ENCODE measurements around the gene FXYD6.

FXYD6 gene

DNA sequence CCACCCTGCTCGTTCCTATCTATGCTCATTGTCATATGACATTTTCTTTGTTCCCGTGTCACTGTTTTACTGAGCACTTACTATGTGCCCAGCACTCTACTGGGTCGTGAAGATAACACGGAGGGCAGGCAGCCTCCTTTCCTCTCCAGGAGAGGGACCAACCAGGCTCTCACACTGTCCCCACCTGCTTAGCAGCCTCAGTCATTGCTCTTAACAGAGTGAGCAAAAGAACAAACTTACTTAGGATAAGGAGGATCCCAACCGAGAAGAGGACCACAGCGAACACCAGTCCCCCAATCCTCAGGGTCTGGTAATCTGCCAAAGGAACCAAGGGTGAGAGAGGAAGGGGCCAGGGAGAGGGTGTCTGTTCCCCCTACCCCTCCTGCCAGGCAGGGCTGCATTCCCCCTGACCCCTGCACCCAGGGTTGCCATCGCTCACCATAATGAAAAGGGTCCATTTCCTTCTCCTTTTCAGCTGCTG is 34.9 kb downstream of the FXYD6 start:
- no peak for DNase-seq

DNA sequence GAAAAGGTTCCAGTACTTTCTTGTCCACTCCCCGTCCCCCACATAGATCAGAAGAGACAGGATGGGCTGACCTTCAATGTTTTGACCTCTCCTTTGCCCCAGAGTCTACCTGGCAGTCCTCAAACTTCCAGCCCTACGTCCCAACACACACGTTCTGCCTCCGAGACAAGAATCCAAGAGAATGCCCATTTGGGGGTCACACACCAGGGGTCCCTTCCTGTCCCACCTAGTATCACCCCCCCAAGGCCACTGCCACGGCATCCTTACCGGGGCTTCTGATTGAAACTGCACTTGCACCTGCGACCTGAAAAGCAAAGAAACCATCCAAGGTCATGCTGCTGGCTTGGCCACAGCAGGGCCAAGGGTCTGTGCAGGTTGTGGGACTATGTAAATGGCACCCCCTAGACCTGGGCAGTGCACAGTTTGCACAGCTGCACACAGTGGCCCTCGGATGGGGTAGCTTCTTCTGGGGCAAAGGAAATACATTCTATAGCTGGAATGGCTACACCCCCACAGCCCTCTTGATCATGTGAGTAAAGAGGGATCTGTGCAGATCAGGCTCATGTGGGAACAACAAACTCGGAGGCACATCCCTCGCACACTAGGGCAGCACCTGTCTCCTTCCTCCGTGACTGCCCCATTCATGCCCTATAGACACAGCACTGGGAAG is 35.4 kb downstream of the FXYD6 start:
- no peak for DNase-seq

DNA sequence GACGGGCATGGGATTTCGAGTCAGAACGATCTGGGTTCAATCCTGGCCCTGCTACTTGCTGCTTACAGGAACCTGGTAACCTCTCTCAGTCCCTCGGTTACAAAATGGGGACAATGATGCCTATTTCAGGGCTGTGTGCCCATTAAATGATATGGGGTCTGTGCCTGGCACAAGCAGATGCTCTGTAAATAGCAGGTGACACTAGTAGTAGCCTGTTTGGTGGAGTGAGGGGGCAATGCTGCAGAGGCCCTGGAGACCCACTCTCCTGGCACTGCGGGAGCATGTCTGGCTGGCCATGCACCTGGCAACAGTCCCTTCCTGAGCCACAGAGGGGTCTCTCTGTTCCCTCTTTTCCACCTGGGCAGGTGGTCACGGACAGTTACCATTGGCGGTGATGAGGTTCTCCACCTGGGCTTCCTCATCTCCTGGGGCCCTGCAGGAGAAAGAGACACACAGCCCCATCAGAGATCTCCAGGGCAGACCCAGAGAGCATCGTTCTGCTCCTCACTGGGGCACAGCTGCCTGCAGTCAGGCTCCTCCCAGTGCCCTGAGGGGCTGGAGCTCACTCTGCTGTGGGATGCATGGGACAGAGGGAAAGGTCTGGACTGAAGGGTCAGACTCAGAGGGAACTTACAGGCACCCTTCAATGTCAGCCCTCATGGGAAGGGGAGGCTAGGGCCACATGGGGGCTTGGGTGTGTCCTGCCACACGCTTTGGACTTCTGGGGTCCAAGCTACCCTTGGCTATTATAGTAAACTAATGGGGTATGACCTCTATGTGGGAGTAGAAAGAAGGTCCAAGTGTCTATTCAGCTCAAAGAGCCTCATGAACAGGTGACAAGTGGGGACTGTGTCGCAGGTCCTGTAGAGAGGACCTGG is 36.3 kb downstream of the FXYD6 start:
- no peak for DNase-seq

DNA sequence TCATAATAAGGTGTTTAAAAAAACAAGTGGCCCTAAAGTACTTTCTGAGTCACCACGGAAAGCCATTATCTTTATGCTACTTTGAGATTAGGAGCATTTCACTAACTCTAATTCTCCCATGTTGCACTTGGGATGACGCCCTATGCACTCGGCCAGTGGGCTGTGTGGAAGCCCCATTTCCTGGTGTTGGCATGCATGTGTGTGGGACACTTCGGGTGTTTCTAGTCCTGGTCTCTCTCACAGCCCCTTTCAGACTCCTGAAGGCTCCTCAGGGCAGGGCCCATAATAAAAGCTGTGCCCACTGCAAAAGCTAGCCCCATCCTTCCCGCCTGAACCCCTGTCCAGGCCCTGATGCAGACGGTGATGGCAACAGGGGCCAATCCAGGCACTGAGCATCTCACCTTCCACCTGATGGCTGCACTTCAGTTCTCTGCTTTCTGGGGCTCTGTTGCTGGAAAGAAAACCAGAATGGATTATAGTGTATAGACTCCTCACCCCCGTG is 37.0 kb downstream of the FXYD6 start:
- peak; percentile 18 for DNase-seq

DNA sequence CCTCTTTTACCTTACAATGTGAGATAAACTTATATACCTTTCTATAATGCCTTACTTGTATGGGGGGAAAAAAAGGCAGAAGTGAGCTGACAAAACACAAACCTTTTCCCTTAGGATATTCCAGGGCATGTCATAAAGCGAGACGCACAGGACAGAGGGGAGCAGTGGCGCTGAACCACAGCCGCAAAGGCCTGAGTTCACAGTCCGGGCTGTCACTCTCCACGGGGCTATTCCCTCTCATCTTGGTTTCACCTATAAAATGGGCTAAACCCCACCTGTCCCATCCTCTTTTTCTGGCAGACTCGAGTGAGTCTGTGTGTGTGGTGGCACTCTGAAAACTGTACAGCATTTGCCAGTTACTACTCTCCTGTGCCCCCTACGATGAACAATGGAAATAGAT is 37.6 kb downstream of the FXYD6 start:
- peak; percentile 14 for DNase-seq

DNA sequence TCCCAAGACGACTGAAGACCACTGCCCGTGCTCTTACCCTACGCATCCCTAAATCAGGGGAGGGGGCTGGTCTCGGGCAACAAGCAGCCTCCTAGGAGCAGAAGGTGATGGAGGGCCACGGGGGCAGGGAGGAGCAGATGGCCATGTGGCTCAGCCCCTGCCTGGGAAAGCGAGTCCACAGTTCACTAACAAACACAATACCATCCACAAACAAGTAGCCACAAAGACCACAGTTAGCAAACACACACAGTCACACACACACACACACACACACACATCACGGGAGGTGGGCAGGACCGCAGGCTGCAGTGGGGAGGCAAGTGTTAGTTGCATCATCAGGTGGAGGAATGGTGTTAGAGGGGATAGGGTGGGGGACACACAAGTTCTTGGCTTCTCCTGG is 38.7 kb downstream of the FXYD6 start:
- peak; percentile 20 for DNase-seq

DNA sequence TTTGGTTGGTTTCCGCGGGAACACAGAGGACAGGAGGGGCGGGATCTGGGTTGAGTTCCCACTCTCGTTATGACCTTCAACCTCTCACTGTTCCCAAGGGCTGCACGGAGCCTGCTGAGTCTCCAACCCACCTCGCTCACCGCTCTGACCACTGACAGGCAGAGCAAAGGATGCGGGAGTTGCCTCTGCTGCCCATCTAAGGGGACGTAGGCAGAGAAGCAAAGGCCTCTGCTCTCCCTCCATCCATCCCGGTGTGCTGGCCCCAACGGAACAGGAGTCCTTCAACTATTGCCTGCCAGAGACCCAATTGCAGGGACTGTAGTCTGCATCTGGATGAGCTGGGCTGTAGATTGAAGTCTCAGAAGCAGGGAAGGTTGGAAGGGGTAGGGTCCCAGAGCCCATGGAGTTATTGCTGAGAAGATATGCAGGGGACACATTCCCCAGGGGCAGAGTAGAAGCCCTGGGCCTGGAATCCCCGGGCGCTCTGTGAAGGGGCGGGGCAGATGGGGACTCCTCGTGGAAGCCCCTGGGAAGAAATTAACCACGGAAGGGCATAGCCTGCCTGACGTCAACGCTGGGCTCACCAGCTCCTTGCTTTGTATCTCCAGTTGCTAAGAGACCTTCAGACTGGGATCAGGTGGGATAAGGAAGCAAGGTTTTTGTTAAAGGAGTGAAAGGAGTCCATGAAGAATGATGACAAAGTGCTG is 39.2 kb downstream of the FXYD6 start:
- DNase-seq: peak; percentile 14

DNA sequence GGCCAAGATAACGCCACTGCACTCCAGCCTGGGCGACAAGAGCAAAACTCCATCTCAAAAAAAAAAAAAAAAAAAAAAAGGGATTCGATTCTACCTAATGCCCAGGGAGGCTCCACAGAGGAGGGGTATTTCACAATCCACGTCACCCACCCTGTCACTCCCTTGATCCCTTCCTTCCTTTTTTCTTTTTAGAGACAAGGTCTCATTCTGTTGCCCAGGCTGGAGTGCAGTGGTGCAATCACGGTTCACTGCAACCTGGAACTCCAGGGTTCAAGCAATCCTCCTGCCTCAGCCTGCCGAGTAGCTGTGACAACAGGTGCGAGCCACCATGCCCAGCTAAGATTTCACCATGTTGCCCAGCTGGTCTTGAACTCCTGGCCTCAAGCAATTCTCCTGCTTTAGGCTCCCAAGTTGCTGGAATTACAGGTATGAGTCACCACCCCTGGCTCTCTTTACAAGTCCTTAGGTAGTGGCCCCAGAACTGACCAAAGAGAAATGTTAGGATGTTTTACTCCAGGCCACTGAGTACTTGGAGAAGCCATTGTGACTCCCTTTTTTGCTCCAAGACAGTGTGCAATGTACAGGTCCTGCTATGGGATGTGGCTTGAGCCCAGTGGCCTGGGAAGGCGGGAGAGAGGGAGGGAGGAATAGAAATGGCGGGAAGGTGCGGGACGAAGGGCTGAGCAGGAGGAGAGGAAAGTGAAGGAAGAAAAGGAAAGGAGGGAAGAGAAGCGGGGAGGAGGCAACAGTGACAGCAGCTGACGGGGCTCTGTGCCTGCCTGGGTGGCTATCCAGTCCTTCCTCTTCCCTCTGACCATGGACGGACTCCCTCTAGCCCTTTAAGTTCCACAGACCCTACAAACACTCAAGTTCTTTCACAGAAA is 40.1 kb downstream of the FXYD6 start:
- DNase-seq: no peak

DNA sequence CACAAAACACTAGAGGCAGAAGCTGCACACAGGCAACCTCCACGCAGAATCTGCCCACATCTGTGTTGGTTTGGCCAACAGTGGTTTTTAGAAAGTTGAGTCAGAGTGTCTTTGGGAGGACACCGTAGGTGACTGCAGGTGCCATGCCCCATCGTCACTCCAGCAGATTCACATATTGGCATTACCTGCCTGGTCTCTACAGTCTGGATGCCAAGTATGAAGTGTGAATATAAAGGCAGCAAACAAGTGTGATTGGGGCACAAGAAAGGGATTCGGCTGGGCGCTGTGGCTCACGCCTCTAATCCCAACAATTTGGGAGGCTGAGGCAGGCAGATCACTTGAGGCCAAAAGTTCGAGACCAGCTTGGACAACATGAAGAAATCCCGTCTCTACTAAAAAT is 40.9 kb downstream of the FXYD6 start:
- DNase-seq: peak; percentile 19

DNA sequence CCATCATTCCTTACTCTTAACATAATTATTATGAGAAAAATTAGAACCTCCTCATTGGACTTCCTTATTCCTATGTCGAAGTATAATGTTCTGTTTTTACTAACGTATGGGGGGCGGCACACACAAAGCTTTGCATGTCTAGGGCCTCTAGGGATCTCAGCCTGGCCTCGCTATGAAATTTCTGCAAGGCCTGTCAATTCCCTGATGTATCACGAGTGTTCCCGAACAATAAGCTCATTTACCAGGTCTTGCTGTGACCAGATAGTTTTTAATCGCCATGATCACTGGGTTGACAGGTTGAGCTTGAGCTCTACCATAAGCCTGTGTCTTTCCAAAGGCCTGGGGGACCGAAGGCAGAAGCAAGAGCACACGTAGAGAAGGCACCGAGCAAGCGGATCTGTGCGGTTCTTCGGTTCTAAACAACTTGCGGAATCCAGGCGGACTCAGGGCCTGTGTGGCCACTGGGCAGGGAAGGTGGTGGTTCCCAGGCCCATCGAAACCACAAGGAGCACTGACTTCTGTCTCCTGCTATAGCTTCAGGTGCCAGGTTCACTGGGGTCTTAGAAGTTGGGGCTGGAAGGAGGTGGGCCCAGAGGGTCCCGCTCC is 41.5 kb downstream of the FXYD6 start:
- DNase-seq: peak; percentile 17

DNA sequence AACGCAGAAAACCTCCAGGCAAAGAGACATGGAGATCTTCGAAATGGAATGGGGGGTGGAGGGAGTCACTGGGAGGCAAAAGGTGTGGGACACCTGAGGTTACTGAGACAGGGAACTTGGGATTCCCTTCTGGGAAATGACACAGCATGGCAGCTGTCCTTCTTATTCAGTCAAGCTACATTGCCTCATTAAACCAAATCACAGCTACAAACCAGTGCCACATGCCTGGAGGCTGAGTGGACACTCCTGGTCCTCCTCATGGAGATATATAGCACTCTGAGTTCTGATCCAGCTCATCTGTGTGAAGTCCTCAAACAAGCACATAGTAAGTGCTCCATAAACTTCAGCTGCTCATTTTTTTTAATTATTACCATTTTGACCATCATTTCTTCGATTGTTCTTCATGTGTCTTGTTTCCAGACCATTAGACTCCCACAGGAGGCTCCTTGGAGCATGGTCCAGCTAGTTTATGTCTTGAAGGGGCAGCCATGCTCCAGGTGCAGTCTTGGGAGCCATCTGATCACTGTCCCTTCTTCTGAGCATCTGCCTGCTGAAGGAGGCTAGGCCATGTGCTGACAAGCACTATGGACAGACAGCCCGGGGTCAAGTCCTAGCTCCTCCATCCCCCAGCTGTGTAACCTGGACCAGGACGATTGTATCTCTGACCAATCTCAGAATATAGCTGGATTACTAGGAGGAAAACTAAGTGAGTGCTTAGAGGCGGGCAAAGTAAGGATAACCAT is 42.2 kb downstream of the FXYD6 start:
- peak; percentile 9 for DNase-seq

DNA sequence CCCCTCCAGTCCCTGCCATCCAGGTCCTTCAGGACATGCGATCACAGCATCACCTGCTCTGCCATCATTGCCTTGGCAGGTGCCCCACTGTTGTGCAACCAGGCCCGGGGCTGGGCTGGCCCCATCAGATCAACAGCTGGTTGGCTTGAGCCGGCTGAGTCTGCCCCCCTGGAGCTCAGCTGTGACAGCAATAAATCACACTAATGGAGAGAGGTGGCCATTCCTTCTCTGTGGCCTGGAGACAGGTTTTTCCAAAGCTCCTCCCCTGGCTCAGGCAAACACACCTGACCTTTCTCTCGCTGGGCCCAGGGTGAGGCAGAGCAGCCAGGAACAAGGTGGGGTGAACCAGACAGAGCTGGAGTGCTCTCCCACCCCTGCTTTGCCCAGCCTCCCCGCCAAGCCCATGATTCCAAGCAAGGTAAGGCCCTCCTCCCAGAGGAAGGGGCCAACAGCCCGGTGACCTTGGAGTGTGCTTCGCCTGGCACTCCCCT is 43.0 kb downstream of the FXYD6 start:
- peak; percentile 18 for DNase-seq

DNA sequence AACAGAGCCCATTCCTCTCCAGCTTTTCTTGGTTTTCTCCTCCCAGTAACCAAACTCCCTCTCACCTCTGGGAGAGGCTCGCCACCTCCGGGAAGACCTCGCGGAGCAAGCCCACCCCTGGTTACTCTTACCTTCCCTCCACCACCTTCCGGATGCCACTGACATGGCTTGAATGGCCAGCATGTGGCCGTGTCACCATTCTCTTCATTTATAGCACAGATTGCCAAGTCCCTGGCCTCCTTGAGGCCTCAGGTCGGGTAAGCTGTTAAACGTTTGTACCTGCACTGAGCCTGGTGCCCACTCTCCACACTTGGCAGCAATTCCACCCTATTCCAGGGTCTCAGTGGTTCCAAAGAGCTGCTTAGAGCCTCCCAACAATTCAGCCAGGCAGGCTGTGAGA is 43.9 kb downstream of the FXYD6 start:
- DNase-seq: peak; percentile 17

DNA sequence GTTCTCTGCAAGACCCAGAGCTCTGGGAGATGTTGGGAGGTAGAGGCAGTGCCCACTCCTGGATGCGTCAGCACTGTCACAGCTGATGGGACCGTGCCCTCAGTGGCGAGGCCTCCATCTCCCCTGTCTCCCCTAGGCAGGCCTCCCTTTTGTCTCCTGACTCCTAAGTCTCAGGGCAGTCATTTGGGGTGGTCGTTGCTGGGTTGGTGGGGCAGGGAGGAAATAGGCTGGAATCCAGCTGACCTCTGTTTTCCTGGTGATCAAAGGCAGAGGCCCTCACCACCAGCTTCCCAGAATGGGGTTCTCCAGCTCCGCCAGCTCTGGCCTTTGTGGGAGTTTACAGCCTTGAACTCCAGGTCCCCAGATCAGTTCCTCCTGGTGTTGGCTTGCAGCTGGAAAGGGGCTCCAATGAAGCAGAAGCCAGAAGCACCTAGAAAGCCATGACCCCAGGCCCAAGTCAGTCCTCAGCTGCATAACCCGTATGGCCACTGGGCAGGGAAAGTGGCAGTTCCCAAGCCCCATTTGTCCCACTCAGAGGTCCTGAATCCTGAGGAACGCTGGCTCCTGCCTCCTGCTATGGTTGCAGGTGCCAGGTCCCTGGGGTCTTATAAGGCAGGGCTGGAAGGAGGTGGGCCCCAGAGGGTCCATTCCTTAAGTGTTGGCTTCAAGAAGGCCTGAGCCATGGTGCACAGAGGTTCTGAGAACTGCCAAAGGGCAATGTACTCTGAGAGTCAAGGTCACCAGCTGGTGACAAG is 44.6 kb downstream of the FXYD6 start:
- peak; percentile 18 for DNase-seq

DNA sequence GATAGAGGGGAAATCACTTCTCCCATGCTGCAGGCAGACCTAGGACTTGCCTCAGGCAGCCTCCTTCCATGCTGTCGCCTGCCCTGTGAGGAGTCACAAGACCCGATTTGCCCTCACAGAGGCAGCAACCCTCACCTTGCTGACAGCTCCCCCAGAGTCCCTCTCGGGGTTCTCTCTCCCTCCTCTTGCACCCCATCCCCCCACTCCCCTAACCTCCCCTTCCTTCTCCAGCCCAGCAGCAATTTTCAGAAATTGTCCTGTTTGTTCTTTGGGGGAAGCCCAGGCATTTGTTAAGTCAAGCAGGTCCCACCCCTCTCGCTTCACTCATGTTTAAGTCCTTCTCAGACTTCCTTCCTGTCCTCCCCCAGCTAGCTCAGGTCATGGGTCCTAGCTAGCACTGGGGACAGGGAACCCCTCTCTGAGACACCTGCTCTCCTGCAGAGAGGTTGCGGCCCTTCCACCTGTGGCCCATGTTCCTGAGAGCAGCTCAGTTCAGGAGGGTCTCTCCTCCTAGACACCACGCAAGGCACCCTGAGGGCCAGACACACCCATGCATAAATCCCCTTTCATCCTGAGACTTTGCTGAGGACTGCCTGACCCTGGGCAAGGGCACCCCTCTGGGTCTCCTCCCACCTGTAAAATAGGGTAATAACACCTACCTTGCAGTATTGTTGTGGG is 45.6 kb downstream of the FXYD6 start:
- DNase-seq: peak; percentile 33

DNA sequence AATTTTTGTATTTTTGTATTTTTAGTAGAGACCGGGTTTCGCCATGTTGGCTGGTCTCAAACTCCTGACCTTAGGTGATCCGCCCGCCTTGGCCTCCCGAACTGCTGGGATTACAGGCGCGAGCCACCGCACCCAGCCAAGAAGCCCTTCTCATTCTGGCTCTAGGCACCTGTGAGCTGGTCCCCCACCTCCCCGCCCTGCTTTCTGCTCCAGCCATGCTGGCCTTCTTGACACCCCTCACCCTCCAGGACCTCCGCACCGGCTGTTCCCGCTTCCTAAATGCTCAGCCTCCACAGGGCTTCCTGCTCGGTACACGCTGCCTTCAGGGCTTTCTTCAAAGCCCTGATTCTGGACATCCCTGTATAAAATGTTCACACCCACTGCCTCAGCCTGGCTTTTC is 46.4 kb downstream of the FXYD6 start:
- DNase-seq: peak; percentile 20

DNA sequence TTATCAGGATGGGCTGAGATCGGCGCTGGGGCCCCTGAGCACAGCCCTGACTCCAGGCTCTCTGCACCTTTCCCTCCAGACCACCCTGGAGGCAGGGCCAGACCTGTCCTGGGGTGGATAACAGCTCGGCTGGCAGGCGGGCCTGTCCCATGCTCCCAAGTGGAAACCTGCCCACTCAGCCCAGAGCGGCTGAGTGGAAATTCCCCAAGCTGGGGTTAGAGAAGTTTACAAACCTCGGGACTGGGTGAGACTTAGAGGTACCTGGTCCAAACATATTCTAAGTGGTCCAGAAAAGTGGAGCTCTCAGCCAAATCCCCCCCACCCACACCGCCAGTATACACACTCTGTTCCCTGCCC is 47.1 kb downstream of the FXYD6 start:
- peak; percentile 27 for DNase-seq

DNA sequence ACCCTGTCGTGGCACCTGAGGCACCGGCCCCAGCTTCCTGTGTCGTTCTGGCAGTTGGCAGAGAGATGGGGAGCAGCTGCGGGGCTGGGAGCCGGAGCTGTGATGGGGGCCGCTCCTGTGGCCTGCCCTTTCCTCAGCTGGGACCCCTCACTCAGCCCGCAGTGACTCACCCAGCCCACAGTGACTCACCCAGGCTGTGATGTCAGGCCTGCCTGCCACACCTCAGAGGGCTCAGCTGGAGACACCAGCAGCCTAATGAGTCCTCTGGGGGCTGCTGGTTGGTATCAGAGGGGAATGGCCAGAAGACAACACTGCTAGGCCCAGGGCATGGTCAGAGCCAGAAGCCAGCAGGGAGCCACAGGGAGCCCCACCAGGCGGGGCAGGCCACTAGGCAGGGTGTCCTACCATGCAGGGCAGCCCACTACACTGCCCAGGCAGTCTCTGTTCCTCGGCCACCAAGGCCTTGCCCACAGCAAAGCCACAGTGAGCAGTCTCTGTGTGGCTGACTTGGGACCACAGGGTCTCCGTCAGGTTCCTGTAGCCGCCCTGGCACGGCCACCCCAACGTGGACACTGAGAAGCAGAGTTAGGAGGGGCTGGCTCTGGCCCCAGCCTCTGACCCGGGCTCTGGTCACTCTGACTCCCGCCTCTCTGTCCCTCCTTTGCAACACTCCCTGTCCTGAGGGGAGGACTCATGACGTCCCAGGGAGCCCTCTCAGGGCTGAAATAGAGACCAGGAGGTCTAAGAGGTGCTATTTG is 47.7 kb downstream of the FXYD6 start:
- DNase-seq: peak; percentile 93
